ENCODE results near the gene DPP4.

DNA sequence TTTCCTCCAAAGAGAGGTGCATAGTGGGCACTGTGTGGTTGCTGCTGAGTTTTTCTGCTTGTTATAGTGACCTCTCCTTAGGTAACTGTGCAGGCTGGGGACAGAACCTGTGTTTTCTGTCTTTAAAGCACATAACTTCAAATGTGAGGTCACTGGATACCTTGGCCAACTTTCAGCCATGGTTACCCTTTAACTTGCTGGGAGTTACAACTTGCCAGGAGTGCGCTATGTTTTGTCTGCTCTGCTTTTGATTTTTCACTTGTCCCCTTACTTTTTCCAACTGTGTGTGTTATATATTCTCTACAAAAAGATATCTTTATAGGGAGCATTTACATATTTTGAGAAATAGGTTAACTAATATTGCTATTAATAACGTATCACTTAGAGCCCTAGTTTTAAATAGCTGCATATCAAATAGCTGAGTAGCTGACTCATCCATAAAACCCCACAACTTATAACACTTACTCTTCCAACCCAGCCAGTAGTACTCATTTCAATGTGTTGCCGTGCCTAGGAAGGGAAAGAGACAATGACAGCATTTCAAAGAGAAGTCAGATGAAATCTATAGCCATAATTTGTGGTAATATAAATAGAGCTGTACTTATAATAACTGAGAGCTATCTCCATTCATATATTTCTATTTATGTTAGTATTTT lies 51.6 kb downstream of the DPP4 start:
- TF ChIP-seq, protein P1, sequence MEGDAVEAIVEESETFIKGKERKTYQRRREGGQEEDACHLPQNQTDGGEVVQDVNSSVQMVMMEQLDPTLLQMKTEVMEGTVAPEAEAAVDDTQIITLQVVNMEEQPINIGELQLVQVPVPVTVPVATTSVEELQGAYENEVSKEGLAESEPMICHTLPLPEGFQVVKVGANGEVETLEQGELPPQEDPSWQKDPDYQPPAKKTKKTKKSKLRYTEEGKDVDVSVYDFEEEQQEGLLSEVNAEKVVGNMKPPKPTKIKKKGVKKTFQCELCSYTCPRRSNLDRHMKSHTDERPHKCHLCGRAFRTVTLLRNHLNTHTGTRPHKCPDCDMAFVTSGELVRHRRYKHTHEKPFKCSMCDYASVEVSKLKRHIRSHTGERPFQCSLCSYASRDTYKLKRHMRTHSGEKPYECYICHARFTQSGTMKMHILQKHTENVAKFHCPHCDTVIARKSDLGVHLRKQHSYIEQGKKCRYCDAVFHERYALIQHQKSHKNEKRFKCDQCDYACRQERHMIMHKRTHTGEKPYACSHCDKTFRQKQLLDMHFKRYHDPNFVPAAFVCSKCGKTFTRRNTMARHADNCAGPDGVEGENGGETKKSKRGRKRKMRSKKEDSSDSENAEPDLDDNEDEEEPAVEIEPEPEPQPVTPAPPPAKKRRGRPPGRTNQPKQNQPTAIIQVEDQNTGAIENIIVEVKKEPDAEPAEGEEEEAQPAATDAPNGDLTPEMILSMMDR (IDR thresholded peaks at IDR 0.05; ENCODE audit: borderline replicate concordance, extremely low read depth, low read length, poor library complexity, severe bottlenecking) = no peak
- no peak for TF ChIP-seq EZH2 (IDR thresholded peaks at IDR 0.05; ENCODE audit: borderline replicate concordance, low read depth, low read length, severe bottlenecking)

All from DND-41 (cell line).